Endothelial cell of umbilical vein (primary cell): ENCODE results near the gene SLA2. TPM values are rescaled to one million over a fixed set of nuclear protein-coding genes. Genes with fewer than 3 reads are reported as not detected.

Experiments used
- BruUV-seq: library from RNA; stranded (reverse); fragments of 400-500 nt; replicated peaks from 2 replicates; lab custom pipeline; 2021; lab: Mats Ljungman, UMichigan
- CTCF ChIA-PET: fragments of 300-600, 350-600 bp; sonication (Branson Sonifier 250); formaldehyde crosslinking; loops from one replicate; lab custom pipeline; 2021; ENCODE audit warnings: antibody characterized with exemption, inconsistent platforms; lab: Charles Lee
- POLR2A ChIA-PET: fragments of 300-600, 350-600 bp; sonication (Branson Sonifier 250); formaldehyde crosslinking; loops from one replicate; lab custom pipeline; 2021; ENCODE audit warnings: antibody characterized with exemption, inconsistent platforms; lab: Charles Lee
- DNase-seq: peaks from one replicate; pipeline ENCODE4 v3.0.0-alpha.2; 2011; ENCODE audit warnings: low read depth, low spot score
- FAIRE-seq: peaks from 2 replicates; lab custom pipeline; 2011; peaks lifted over from hg19 to GRCh38; lab: Jason Lieb, UNC
- H2AFZ ChIP-seq: 2 replicates; pipeline ENCODE4 v1.6.0; 2012; ENCODE audit warnings: low read depth, low read length, control low read depth, inconsistent platforms
- H3K27ac ChIP-seq: 2 replicates; pipeline ENCODE4 v1.5.1; 2011; ENCODE audit warnings: low read depth, mild to moderate bottlenecking, control low read depth, low read length, moderate library complexity; ENCODE audit not compliant: insufficient read depth
- H3K27me3 ChIP-seq, 2 experiments: 2 replicates each; pipeline versions ENCODE4 v1.6.0 to v1.6.1; 2011; ENCODE audit warnings: low read length in 2 of 2, mixed read lengths in 1 of 2; ENCODE audit not compliant: control insufficient read depth in 2 of 2, insufficient read depth in 2 of 2
- H3K36me3 ChIP-seq, 2 experiments: 2 replicates in 1 of 2; 3 replicates in 1 of 2; pipeline ENCODE4 v1.5.1; 2011; ENCODE audit warnings: low read length in 2 of 2, mild to moderate bottlenecking in 1 of 2, moderate library complexity in 1 of 2; ENCODE audit not compliant: control insufficient read depth in 2 of 2, insufficient read depth in 2 of 2; ENCODE audit errors: extremely low read depth in 1 of 2
- H3K4me1 ChIP-seq: 3 replicates; pipeline ENCODE4 v1.5.1; 2011; ENCODE audit warnings: mild to moderate bottlenecking, low read length; ENCODE audit not compliant: control insufficient read depth, insufficient read depth; ENCODE audit errors: extremely low read depth
- H3K4me2 ChIP-seq: 2 replicates; pipeline ENCODE4 v1.6.1; 2011; ENCODE audit warnings: low read length, control low read depth, mixed read lengths; ENCODE audit not compliant: insufficient read depth
- H3K4me3 ChIP-seq, 3 experiments: fragments of 200-600 bp in 1 of 3; sonication (generic), shearing (Covaris generic) in 1 of 3; replicated peaks in 1 of 3; 2 replicates each; pipeline ENCODE4 v1.5.1; 2011 to 2016; ENCODE audit warnings: control low read depth in 3 of 3, low read length in 3 of 3, mild to moderate bottlenecking in 2 of 3, inconsistent platforms in 1 of 3, low read depth in 1 of 3, moderate library complexity in 1 of 3; ENCODE audit not compliant: insufficient read depth in 1 of 3
- H3K79me2 ChIP-seq: 2 replicates; pipeline ENCODE4 v1.6.0; 2012; ENCODE audit warnings: low read length, inconsistent platforms; ENCODE audit not compliant: control insufficient read depth, insufficient read depth
- H3K9ac ChIP-seq: replicated peaks from 2 replicates; pipeline ENCODE3; 2011; ENCODE audit warnings: low read length, control low read depth; ENCODE audit not compliant: insufficient read depth; ENCODE audit errors: extremely low read depth
- H3K9me1 ChIP-seq: replicated peaks from 3 replicates; pipeline ENCODE4 v1.6.0; 2011; ENCODE audit warnings: mild to moderate bottlenecking, low read length; ENCODE audit not compliant: control insufficient read depth, insufficient read depth; ENCODE audit errors: extremely low read depth
- H3K9me3 ChIP-seq: replicated peaks from 2 replicates; pipeline ENCODE4 v1.5.1; 2012; ENCODE audit warnings: low read length, inconsistent platforms; ENCODE audit not compliant: control insufficient read depth, insufficient read depth
- H4K20me1 ChIP-seq: replicated peaks from 2 replicates; pipeline ENCODE3; 2011; ENCODE audit warnings: mild to moderate bottlenecking, low read length; ENCODE audit not compliant: control insufficient read depth, insufficient read depth; ENCODE audit errors: extremely low read depth
- CTCF ChIP-seq, 2 donors: IDR thresholded peaks; 1 replicate in 1 of 2; 2 replicates in 1 of 2; pipeline ENCODE4 v1.5.1; 2011; ENCODE audit warnings: low read length in 2 of 2, mild to moderate bottlenecking in 2 of 2, moderate library complexity in 2 of 2, control low read depth in 1 of 2, inconsistent platforms in 1 of 2, low read depth in 1 of 2; ENCODE audit not compliant: insufficient read depth in 1 of 2; ENCODE audit errors: extremely low read depth in 1 of 2
- EZH2 ChIP-seq: IDR thresholded peaks from 2 replicates; pipeline ENCODE4 v1.6.1; 2012; ENCODE audit warnings: borderline replicate concordance, low read depth, mild to moderate bottlenecking, moderate library complexity, low read length, inconsistent platforms; ENCODE audit not compliant: severe bottlenecking
- FOS ChIP-seq: IDR thresholded peaks from 2 replicates; pipeline ENCODE4 v1.6.1; 2011; ENCODE audit warnings: mild to moderate bottlenecking, low read length, moderate library complexity, borderline replicate concordance; ENCODE audit not compliant: insufficient read depth
- GATA2 ChIP-seq: IDR thresholded peaks from 2 replicates; pipeline ENCODE4 v1.7.0; 2011; ENCODE audit warnings: low read depth, mild to moderate bottlenecking, moderate library complexity, mixed read lengths, low read length; ENCODE audit not compliant: insufficient read length, insufficient read depth
- JUN ChIP-seq: IDR thresholded peaks from 2 replicates; pipeline ENCODE4 v1.6.1; 2011; ENCODE audit warnings: borderline replicate concordance, low read depth; ENCODE audit not compliant: insufficient read length, insufficient read depth
- MAX ChIP-seq: IDR thresholded peaks from 2 replicates; pipeline ENCODE4 v1.6.1; 2011; ENCODE audit not compliant: insufficient read depth, insufficient read length
- MYC ChIP-seq: IDR thresholded peaks from one replicate; pipeline ENCODE4 v1.6.1; 2011; ENCODE audit warnings: mild to moderate bottlenecking, low read depth, low read length
- POLR2A ChIP-seq: IDR thresholded peaks from 2 replicates; pipeline ENCODE4 v1.6.1; 2012; ENCODE audit warnings: low read depth, mild to moderate bottlenecking, control low read depth, low read length
- POLR2AphosphoS5 ChIP-seq: IDR thresholded peaks from 2 replicates; pipeline ENCODE4 v1.6.1; 2012; ENCODE audit warnings: low read depth, mild to moderate bottlenecking, control low read depth, low read length, moderate library complexity; ENCODE audit not compliant: insufficient read depth
- dilution Hi-C: fragments of 300-500 bp; cut with MboI; formaldehyde crosslinking; loops from one replicate; pipeline ENCODE4 v1.15.0; 2019; ENCODE audit warnings: low sequenced_read_pairs; ENCODE audit not compliant: extremely low pct_ligation_motif_present
- intact Hi-C: fragments of 100-400 bp; cut with micrococcal nuclease; formaldehyde crosslinking; loops from one replicate; pipeline ENCODE4 v1.10.0; 2022
- polyA plus RNA-seq, 4 experiments: library from polyadenylated mRNA; depleted of rRNA in 3 of 4; stranded (reverse) in 3 of 4; unstranded in 1 of 4; fragments of >200 nt; gene quantifications; 2 replicates each; pipeline versions ENCODE4 v1.2.1 to v1.2.3, GENCODE V29; 2011 to 2012; ENCODE audit warnings: missing spikeins in 1 of 4
- total RNA-seq: library from RNA; stranded (reverse); gene quantifications from 2 replicates; pipeline ENCODE4 v1.2.3, GENCODE V29; 2021

The SLA2 gene
- total and polyA plus RNA-seq, 2 donors (not counting 3 experiments of a cell fraction or from before 2014, with no cell fraction given), result not detected

GRCh38 chr20:36634342-36634741, 11.7 kb downstream of the SLA2 start:
- no peaks in the 10 kb centered on the region for H3K9me1 ChIP-seq
- no peaks in the 10 kb centered on the region for H4K20me1 ChIP-seq
- no peaks in the 10 kb centered on the region for H3K9me3 ChIP-seq
- H3K4me2 ChIP-seq, result no peak overlapping the region
- H3K79me2 ChIP-seq, result no peaks in the 10 kb centered on the region
- no peak overlapping the region for H2AFZ ChIP-seq
- intact Hi-C loops, result no loop called here
- no peak for TF ChIP-seq FOS
- TF ChIP-seq MAX, result no peak
- TF ChIP-seq MYC, result no peak
- no peak for TF ChIP-seq GATA2
- no peak for TF ChIP-seq JUN
- no peak for TF ChIP-seq CTCF (IDR thresholded peaks at IDR 0.05; ENCODE audit: extremely low read depth in 1 of 2, insufficient read depth in 1 of 2, low read depth in 1 of 2, low read length in 2 of 2)
- no peak for TF ChIP-seq POLR2AphosphoS5
- TF ChIP-seq POLR2A, result no peak
- TF ChIP-seq EZH2, result no peak
- ChIA-PET CTCF (interaction anchor here (1.1 kb wide), 1 partner anchor 21 kb away, joined by 3 read pairs; no protein-coding TSS in a partner anchor), POLR2A (no interaction called here)
- H3K4me3 ChIP-seq, result no peak overlapping the region
- dilution Hi-C loops, result no loop called here
- no TSS peak for BruUV-seq
- H3K27me3 ChIP-seq, result no peaks in the 10 kb centered on the region
- FAIRE-seq (no peak), DNase-seq (no peak)
- no peaks in the 10 kb centered on the region for H3K4me1 ChIP-seq
- no peak overlapping the region for H3K27ac ChIP-seq
- no peaks in the 10 kb centered on the region for H3K36me3 ChIP-seq
- H3K9ac ChIP-seq, result no peak overlapping the region
